ENCODE measurements around the gene RPE65.

DNA sequence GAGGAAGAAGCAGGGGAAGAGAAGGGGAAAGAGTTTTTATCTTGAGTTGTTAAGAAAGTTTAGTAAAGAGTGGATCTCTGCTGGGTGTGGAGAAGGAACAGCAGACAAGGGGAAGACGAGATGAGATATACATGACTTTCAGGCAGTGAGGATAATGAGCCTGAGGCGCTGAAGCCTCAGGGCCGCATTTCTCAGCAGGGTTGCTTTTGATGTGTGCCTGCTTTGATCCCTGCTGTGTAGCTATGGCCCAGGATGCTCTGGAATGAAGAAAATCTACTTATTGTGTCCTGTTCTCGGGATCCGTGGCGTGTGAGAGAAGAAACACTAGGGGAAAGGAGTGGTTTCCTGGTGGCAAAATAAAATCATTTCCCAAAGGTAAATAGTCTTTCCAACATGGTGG lies 15.1 kb upstream of the RPE65 start:
- TF ChIP-seq STAT1 (IDR thresholded peaks at IDR 0.05; ENCODE audit: unreplicated experiment) (no peak), CREB1 (CRISPR knock-in tag; IDR thresholded peaks at IDR 0.05; ENCODE audit: low read depth) (no peak), JUNB (IDR thresholded peaks at IDR 0.05; ENCODE audit: unreplicated experiment) (no peak), EZH2 (IDR thresholded peaks at IDR 0.05; ENCODE audit: low read depth, unreplicated experiment) (no peak), EZH2phosphoT487 (IDR thresholded peaks at IDR 0.05; ENCODE audit: unreplicated experiment) (no peak), POLR2AphosphoS5 (IDR thresholded peaks at IDR 0.05; ENCODE audit: low read depth) (no peak), ZNF331 (CRISPR knock-in tag; IDR thresholded peaks at IDR 0.05; ENCODE audit: low read depth) (no peak)
- TF ChIP-seq, protein P1, sequence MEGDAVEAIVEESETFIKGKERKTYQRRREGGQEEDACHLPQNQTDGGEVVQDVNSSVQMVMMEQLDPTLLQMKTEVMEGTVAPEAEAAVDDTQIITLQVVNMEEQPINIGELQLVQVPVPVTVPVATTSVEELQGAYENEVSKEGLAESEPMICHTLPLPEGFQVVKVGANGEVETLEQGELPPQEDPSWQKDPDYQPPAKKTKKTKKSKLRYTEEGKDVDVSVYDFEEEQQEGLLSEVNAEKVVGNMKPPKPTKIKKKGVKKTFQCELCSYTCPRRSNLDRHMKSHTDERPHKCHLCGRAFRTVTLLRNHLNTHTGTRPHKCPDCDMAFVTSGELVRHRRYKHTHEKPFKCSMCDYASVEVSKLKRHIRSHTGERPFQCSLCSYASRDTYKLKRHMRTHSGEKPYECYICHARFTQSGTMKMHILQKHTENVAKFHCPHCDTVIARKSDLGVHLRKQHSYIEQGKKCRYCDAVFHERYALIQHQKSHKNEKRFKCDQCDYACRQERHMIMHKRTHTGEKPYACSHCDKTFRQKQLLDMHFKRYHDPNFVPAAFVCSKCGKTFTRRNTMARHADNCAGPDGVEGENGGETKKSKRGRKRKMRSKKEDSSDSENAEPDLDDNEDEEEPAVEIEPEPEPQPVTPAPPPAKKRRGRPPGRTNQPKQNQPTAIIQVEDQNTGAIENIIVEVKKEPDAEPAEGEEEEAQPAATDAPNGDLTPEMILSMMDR (conservative IDR thresholded peaks at IDR 0.05; ENCODE audit: low read depth in 2 of 2), result no peak
- TF ChIP-seq, protein P2, sequence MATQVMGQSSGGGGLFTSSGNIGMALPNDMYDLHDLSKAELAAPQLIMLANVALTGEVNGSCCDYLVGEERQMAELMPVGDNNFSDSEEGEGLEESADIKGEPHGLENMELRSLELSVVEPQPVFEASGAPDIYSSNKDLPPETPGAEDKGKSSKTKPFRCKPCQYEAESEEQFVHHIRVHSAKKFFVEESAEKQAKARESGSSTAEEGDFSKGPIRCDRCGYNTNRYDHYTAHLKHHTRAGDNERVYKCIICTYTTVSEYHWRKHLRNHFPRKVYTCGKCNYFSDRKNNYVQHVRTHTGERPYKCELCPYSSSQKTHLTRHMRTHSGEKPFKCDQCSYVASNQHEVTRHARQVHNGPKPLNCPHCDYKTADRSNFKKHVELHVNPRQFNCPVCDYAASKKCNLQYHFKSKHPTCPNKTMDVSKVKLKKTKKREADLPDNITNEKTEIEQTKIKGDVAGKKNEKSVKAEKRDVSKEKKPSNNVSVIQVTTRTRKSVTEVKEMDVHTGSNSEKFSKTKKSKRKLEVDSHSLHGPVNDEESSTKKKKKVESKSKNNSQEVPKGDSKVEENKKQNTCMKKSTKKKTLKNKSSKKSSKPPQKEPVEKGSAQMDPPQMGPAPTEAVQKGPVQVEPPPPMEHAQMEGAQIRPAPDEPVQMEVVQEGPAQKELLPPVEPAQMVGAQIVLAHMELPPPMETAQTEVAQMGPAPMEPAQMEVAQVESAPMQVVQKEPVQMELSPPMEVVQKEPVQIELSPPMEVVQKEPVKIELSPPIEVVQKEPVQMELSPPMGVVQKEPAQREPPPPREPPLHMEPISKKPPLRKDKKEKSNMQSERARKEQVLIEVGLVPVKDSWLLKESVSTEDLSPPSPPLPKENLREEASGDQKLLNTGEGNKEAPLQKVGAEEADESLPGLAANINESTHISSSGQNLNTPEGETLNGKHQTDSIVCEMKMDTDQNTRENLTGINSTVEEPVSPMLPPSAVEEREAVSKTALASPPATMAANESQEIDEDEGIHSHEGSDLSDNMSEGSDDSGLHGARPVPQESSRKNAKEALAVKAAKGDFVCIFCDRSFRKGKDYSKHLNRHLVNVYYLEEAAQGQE (IDR thresholded peaks at IDR 0.05; ENCODE audit: unreplicated experiment), result no peak
- TF ChIP-seq, protein P3, sequence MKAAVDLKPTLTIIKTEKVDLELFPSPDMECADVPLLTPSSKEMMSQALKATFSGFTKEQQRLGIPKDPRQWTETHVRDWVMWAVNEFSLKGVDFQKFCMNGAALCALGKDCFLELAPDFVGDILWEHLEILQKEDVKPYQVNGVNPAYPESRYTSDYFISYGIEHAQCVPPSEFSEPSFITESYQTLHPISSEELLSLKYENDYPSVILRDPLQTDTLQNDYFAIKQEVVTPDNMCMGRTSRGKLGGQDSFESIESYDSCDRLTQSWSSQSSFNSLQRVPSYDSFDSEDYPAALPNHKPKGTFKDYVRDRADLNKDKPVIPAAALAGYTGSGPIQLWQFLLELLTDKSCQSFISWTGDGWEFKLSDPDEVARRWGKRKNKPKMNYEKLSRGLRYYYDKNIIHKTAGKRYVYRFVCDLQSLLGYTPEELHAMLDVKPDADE (IDR thresholded peaks at IDR 0.05), result no peak

Measured in GM23338 (cell line).